ENCODE data around the gene LATS2.
A peak's percentile ranks its signal among the peaks of the same experiment; 100 is the strongest.

LATS2 gene

GRCh38 chr13:21061029-21061763 is at the start of gene LATS2:
TSS of gene LATS2 (minus strand) at chr13:21061586. CDS start at chr13:21046026, 15,560 bp downstream.
- DNase-seq: peak; percentile 35

- DNase-seq: no peak
Observed at GRCh38 chr13:21109168-21109567, 47.8 kb upstream of the LATS2 start.

DNA sequence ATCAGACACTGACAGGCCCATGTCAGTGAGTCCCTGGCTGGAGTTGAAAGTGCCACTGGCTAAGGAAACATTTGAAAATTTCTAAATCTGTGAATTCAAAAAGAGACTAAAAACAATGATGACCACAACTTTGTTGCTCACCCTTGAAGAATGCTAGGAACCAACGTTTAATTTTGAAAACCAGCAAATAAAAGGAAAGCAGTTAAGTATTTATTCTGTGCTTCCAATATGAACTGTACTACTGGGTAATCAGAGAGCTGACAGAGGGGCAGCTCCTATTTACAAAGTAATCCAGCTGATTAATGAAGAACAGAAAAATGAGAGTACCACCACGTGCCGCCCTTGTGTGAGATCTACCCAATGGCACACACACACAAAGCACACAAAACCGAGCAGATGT is 44.7 kb upstream of the LATS2 start:
- DNase-seq: no peak

DNA sequence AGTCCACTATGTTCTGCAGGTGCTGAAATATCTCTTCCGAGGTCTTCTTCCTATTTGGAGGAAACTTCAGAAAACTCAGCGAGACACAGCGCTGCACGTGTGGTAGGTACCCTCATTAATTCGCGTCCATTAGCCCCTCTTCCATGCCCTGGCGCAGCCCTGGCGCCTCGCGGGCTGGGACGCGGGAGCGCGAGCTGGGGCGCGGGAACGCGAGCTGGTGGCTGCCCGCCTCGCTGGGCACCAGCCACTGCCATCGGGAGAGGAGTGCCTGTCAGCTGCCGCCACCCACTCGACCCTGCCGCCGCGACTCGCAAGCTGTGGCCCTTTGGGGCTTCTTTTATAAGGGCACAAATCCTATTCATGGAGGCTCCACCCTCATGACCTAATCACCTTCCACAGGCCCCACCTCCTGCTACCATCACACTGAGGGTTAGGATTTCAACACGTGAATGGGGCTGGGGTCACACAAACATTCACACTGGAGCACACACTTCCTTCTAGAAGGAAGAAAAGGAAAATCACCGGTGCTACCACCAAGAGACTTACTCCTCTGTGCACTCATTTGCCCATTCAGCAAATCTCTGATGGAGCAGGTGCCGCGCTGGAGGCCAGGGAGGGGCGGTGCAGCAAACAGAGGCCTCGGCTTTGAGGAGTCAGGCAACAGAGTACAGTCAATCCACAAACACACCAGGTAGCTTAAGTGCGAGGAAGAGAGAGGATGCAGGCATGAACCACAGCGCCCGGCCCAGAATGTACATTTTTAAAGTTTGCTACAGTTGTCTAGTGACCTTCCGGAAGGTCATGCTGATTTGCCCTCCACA is 43.0 kb upstream of the LATS2 start:
- DNase-seq: no peak

DNA sequence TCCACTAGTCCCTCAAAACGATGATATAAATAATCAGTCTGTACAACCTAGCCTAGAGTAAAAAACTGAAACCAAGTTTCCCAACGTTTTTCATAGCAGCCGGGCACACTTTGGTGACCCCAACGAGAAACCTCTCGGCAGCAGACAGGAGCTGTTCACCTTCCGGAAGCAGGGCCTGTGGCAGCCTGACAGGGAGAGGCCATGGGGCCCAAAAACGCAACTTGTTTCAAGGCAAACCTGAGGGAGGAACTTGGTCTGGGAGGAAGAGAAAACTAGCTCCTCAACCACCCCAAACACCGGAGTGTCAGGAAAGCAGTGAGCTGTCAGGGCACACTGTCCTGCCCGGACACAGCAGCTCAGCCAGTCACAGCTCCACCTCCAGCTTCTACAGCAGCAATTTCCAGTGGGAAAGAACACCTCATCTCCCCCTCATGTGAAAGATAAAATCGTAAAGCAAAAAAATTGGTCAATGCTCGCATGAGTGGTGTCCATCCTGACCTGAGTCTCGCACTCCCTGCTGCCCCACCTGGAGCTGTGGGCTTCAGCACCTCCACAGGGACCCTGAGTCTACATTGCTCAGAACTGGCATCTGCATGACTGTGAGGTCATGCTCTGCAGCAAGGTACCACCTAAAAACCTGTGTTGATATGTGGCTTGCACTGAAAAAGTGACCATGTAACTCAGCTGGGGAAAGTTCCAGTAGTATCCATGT is 40.6 kb upstream of the LATS2 start:
- DNase-seq: no peak

GRCh38 chr13:21100994-21101757 is 39.8 kb upstream of the LATS2 start:
- no peak for DNase-seq

DNA sequence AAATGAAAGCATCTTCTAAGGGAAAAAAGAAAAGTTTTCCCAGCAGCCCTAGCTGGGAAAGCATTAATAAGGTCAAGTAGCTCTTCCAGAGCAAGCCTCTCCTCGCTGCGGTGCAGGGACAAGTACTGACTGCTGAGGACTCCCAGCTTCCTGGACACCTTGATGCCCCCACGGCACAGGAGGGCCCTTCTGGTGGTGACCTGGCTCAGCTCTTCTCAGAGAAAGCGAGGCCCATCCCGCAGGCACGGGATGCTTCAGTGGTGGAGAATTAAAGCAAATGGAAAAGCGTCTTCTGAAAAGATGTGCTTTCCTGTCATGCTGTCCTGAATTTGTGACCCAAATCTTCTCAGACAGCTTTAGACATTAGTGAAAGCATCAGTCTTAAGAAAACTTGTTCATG is 38.8 kb upstream of the LATS2 start:
- DNase-seq: no peak

GRCh38 chr13:21095311-21095710 is 33.9 kb upstream of the LATS2 start:
- DNase-seq: no peak

DNA sequence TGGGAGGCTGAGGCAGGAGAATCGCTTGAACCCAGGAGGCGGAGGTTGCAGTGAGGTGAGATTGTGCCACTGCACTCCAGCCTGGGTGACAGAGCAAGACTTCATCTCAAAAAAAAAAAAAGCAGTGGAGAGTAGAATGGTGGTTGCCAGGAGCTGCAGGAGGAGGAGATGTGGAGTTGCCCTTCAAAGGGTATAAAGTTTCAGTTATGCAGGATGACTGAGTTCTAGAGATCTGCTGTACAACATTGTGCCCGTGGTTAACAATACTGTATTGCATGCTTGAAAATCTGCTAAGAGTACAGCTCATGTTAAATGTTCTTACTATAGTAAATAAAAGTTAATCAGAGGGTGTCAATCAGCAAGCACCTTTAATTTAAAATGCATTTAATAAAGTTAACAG is 28.4 kb upstream of the LATS2 start:
- DNase-seq: no peak

- DNase-seq: no peak
Observed at GRCh38 chr13:21088534-21088933, 27.1 kb upstream of the LATS2 start.

- DNase-seq: no peak
Observed at GRCh38 chr13:21086929-21087328, 25.5 kb upstream of the LATS2 start.

DNA sequence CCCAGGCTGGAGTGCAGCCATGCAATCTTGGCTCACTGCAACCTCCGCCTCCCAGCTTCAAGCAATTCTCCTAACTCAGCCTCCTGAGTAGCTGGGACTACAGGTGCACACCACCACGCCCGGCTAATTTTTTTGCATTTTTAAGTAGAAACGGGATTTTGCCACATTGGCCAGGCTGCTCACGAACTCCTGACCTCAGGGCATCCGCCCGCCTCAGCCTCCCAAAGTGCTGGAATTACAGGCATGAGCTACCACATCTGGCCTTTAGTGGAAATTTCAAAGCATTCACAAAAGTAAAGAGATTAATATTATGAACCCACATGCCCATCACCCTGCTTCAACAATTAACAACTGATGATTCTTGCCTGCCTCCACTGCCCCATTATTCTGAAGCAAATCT is 20.5 kb upstream of the LATS2 start:
- no peak for DNase-seq

GRCh38 chr13:21080593-21080891 is 19.2 kb upstream of the LATS2 start:
- no peak for DNase-seq

- no peak for DNase-seq
Observed at GRCh38 chr13:21079761-21080592, 18.6 kb upstream of the LATS2 start.

DNA sequence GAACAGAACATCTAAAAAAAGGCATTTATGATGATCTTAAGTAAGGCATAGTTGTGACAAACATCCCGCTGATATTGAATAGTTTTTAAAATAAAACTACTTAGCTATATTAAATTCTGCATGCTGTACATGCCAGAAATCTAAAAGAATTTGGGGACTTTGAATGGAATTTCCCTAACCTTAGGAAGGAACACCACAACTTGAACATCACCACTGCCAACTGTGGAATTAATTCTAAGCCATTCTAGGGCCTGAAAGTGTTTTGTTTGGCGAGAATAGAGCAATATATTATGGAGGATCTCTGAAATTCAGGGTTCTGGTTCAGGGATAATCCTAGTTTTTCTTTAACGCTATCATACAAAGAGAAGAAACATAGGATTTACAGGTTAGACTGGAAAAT is 17.8 kb upstream of the LATS2 start:
- DNase-seq: no peak

- no peak for DNase-seq
Observed at GRCh38 chr13:21078501-21078900, 17.1 kb upstream of the LATS2 start.

DNA sequence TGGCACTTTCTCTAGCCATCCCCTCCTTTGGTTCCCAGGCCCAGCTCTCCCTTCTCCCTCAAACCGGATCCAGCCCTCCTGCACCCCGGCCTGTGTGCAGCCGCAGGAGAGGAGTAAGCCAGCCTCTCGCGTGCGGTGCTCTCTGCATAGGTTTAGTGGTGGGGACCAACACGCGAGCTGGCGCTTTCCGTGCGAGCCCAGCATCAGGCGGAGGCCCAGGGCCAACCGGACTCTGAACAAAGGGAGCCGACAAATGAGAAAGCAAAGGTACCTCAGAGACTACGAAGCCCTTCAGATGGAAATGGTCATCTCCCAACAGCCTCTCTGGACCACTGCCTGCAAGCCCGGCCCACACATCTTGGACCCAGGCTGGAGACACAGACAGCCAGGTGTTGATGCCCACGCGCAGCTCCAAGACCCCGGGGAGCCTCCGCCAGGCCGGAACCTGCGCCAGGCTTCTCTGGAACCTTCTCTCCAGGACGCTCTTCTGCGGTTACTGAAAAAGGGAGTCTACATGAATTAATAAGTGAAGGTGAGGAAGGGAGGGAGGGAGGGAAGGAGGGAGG is 16.5 kb upstream of the LATS2 start:
- DNase-seq: no peak

GRCh38 chr13:21077076-21077787 is 15.8 kb upstream of the LATS2 start:
- no peak for DNase-seq

DNA sequence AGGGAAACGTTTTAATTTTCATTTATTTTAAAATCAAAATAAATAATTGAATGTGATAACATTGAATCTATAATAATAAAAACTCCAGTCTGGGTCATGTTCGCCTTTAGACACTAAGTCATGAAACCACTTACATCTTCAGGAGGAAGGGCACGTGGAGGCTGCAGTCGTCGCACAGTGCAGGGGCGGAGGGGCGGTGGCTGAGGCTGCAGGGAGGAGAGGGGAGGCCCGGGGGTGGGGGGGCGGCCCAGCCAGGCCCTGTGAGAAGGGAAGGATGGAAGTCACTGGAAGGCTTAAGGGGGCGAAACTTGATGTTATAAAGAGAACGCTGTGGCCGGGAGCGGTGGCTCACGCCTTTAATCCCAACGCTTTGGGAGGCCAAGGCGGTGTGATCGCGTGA is 14.9 kb upstream of the LATS2 start:
- no peak for DNase-seq

GRCh38 chr13:21075379-21076249 is 14.2 kb upstream of the LATS2 start:
- no peak for DNase-seq
